Activated T-helper 1 cell treated with anti-CD3 and anti-CD28 coated beads, Interleukin-2, amount 50 U/mL, for 16 hours (primary cell): Measurements from ENCODE around the gene RPE.

Experiments
- DNase-seq, 2 donors: peaks; one replicate each; pipeline ENCODE4 v3.0.0-alpha.2; 2020; ENCODE audit warnings: low read depth in 1 of 2, low spot score in 1 of 2

The RPE gene

DNA sequence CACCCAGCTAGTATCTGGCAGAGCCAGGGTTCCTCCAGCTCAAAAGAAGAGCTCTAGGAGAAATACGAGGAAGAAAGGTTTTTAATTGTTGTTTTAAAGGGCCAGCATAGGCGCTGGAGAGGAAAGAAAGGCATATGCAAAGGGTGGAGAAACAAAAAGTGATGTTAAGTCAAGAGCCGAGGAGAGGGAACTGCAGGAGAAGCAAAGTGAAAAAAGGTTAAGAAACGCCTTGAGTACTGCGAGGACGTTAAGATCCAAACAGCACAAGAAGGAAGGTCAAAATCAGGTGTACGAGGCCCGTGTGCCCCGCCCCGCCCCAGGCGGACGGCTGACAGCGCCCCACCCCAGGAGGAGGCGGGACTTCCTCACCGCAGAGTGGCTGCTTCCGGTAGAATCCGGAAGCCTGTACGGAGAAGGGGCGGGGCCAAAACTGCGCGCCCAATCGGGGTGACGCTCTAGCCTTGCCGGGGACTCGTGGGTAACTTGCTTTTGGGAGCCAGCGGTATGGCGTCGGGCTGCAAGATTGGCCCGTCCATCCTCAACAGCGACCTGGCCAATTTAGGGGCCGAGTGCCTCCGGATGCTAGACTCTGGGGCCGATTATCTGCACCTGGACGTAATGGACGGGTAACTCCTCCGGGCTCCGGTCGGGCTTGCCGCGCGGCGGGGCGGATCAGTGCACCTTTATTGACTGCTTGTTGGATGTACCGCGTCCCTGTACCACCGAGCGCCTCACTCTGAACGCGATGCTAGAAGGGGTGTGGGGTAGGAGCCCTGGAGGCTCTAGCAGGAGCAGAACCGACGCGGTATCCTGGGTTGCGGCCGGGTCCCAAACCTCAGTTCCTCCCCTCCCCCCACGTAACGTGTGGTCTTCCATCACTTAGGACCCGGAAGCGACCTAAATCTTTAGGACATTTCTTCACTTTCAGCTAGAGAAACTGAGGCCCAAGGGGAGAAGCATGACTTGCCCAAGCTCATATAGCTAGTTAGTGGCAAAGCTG, at the start of gene RPE:
Gene RPE, plus strand, starts transcription at position 481 of the 1,000 bp plus-strand sequence. Its CDS starts 24 bp downstream, at position 505.
- DNase-seq: peak; percentile 94 to 96

DNA sequence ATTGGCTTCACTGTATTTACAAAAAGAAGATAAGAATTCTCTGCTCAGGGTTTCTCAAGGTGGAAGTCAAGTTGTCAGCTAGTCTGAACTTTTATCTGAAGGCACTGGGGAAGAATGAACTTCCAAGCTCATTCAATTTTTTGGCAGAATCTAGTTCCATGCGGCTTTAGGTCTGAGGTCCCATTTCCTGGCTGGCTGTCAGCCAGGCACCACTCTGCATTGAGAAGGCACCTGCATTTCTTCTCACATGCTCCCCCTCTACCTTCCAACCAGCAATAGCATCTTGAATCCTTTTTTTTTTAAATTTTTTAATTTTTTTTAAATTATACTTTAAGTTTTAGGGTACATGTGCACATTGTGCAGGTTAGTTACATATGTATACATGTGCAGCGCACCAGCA, 46.2 kb upstream of the RPE start:
- DNase-seq: no peak

GRCh38 chr2:209958016-209958415, 44.4 kb upstream of the RPE start:
- DNase-seq: no peak

DNA sequence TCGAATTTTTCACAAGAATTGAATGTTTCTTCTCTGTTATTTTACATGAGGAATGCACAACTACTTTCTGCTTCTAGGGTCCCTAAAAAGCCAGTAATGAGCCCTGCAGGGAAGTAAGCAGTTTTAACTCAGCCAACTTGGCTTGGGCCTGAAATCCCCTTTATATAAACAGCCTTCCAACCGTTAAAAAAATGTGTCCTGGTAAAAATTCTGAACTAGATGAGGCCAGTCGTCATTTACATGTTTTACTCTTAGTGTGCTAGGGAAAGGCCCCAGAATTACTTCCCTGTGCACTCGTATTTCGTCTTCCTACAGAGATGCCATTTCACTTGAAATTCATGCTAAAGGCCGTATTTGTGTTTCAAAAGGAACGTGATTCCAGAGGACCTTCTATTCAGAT, 42.4 kb upstream of the RPE start:
- no peak for DNase-seq

- DNase-seq: no peak
Observed at GRCh38 chr2:209960676-209961630, 41.5 kb upstream of the RPE start.

GRCh38 chr2:209965723-209966122, 36.7 kb upstream of the RPE start:
- no peak for DNase-seq

GRCh38 chr2:209969692-209970091, 32.7 kb upstream of the RPE start:
- no peak for DNase-seq

DNA sequence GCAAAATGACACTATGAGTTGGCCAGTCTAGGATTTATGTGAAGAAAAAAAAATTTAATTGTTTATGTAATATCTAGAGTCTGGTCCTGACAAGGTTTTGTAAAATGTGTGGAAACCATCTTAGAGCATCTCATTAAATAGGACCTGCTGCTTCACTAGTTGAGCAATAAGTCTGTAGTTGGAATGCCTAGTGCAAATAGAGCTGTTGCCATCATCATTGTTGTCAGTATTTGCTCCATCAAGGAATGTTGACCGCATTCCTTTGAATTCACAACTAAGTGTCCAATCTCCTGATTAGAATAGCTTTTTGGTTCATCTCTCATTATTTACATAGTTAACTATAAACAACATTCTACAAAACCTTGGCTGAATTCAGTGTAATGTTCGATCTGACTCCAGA, 32.2 kb upstream of the RPE start:
- DNase-seq: no peak

GRCh38 chr2:209970711-209971110, 31.7 kb upstream of the RPE start:
- DNase-seq: no peak

- DNase-seq: no peak
Observed at GRCh38 chr2:209973328-209973727, 29.1 kb upstream of the RPE start.

- DNase-seq: no peak
Observed at GRCh38 chr2:209974576-209974975, 27.9 kb upstream of the RPE start.

GRCh38 chr2:209976698-209977385, 25.6 kb upstream of the RPE start:
- no peak for DNase-seq

DNA sequence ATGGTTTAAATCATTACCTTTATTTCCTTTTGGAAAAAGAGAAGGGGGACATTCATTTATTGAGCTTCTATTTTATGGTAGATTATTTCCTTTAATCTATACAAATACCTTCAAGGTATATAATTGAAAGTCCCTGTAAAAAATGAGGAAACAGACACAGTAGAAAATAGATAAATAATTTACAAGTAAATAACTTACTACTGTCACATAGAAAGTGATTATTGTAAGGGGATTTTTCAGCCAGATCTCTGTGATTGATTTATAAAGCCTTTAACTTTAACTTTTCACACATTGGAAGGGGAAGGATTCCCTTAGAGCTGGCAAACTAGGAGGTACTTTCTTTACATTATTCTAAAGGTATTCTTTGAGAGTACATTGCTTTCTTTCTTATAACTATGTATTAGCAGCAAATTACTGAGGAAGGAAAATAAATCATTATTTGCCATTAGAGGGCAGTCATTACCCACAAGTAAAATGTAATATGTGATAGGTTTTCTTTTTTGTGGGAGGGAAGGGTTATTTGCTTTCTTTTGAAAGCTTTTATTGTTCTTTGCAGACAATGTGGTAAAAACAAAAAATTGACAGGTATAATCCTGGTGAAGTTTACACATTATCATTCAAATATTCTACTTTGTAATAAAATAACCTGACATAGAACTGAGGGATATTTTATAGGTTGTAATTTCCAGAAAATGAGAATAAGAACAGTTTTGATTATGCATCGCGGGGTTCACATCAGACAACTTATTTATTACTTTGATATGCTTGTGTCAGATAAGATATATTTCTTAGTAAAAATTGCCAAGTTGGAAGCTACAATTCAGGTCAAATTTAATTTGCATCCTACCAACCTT, 24.8 kb upstream of the RPE start:
- DNase-seq: no peak

- DNase-seq: no peak
Observed at GRCh38 chr2:209984291-209984690, 18.1 kb upstream of the RPE start.

- DNase-seq: no peak
Observed at GRCh38 chr2:209985874-209986273, 16.6 kb upstream of the RPE start.

DNA sequence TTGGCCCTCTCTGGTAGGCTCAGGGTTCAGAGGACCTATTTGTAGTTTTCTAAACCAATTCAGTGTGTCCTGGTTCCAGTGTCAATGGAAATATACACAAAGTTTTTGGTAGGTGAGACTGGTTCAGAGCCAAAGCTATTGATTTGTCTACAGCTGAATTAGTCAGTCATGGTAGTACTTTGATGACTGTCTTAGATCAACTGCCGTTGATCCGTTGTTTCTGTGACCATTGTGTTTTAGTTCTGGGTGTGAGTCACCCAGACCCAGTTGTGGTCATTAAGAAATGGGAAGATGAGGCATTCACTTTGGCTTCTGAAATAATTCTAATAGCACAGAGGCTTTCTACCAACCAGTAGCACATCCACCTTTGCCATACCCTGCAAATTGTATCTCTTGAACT, 16.0 kb upstream of the RPE start:
- DNase-seq: no peak

- no peak for DNase-seq
Observed at GRCh38 chr2:209988010-209988409, 14.4 kb upstream of the RPE start.

GRCh38 chr2:209990838-209991237, 11.6 kb upstream of the RPE start:
- no peak for DNase-seq

DNA sequence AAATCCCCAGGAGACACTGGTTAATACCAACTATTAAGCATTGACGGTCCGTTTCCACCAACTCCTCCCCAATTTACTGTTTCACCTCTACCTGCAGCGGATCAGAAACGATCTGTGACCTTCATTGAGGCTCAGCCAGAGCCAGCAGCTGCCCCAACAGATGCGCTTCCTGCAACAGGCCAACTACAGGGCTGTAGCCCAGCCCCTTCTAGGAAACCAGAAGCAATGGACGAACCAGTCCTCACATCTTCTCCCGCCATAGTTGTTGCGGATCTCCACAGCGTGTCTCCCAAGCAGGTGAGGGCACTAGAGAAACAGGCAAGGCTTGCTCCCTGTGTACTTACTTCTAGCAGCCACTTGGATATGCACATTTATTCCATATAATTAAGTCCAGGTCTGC, 8.5 kb upstream of the RPE start:
- DNase-seq: no peak

GRCh38 chr2:209998596-209998995, 3.8 kb upstream of the RPE start:
- no peak for DNase-seq
